ENCODE results near the gene APLP1. TPM values are rescaled to one million over a fixed set of nuclear protein-coding genes. Genes with fewer than 3 reads are reported as not detected.

Gene APLP1
- total and polyA plus RNA-seq, 7 donors = 3.6 to 11.3 (median 5.1) TPM; not detected in 2

GRCh38 chr19:35897706-35898451, 29.5 kb downstream of the APLP1 start:
- no peaks in the 10 kb centered on the region for H3K27me3 ChIP-seq
- DNase-seq = no peak
- peaks cover 0 to 26% (median 22%) of the 10 kb centered on the region in 4 donors for H3K4me1 ChIP-seq
- no peak for TF ChIP-seq EP300 (IDR thresholded peaks at IDR 0.05)
- no peak for TF ChIP-seq POLR2AphosphoS5 (IDR thresholded peaks at IDR 0.05)
- TF ChIP-seq POLR2A (IDR thresholded peaks at IDR 0.05) = no peak
- no peak for TF ChIP-seq CTCF (IDR thresholded peaks at IDR 0.05)
- H3K36me3 ChIP-seq = peaks cover 0 to 50% (median 22%) of the 10 kb centered on the region in 4 donors
- intact Hi-C loops (cut with DNase I) = loop anchor here (5.0 kb wide), 2 partner anchors 121 to 251 kb away; partner anchors contain the start of genes ARHGAP33 and COX6B1
- 89 to 90% methylated on average over 13 of the region's 13 CpGs for WGBS, 2 donors
- H3K9me3 ChIP-seq = no peaks in the 10 kb centered on the region
- H3K4me3 ChIP-seq = peak overlapping the region; percentile 54 to 74 (median 62)
- peak overlapping the region; percentile 82 to 95 (median 90) for H3K27ac ChIP-seq

GRCh38 chr19:35898499-35898809, 30.1 kb downstream of the APLP1 start:
- Histone ChIP-seq H3K36me3 (peaks cover 0 to 44% (median 21%) of the 10 kb centered on the region in 4 donors), H3K4me3 (peak overlapping the region; percentile 54 to 74 (median 62)), H3K9me3 (no peaks in the 10 kb centered on the region), H3K27ac (peak overlapping the region; percentile 82 to 95 (median 90)), H3K4me1 (peaks cover 0 to 31% (median 24%) of the 10 kb centered on the region in 4 donors), H3K27me3 (no peaks in the 10 kb centered on the region)
- whole genome bisulfite sequencing, 2 donors = 6 to 7% methylated on average over 17 of the region's 17 CpGs
- DNase-seq = no peak
- TF ChIP-seq POLR2A (IDR thresholded peaks at IDR 0.05) = no peak
- TF ChIP-seq CTCF (IDR thresholded peaks at IDR 0.05) = no peak
- TF ChIP-seq EP300 (IDR thresholded peaks at IDR 0.05) = no peak
- no peak for TF ChIP-seq POLR2AphosphoS5 (IDR thresholded peaks at IDR 0.05)
- intact Hi-C loops (cut with DNase I) = loop anchor here (5.0 kb wide), 2 partner anchors 121 to 251 kb away; partner anchors contain the start of genes ARHGAP33 and COX6B1

- WGBS, 2 donors = 0 to 1% methylated on average over 43 of the region's 43 CpGs
- peak; percentile 92 for DNase-seq
- intact Hi-C loops (cut with DNase I) = loop anchor here (1.0 to 5.0 kb wide), 3 partner anchors 32 to 252 kb away; partner anchors contain the start of genes ARHGAP33 and COX6B1
- no peaks in the 10 kb centered on the region for H3K9me3 ChIP-seq
- TF ChIP-seq POLR2AphosphoS5 (IDR thresholded peaks at IDR 0.05) (peak; percentile 78 to 92 (median 84)), POLR2A (IDR thresholded peaks at IDR 0.05) (peak in 1 of 2 donors; percentile 64), CTCF (IDR thresholded peaks at IDR 0.05) (no peak), EP300 (IDR thresholded peaks at IDR 0.05) (peak in 2 of 4 donors; percentile 7 to 78)
- peaks cover 0 to 34% (median 25%) of the 10 kb centered on the region in 4 donors for H3K4me1 ChIP-seq
- no peaks in the 10 kb centered on the region for H3K27me3 ChIP-seq
- H3K36me3 ChIP-seq = peaks cover 0 to 32% (median 16%) of the 10 kb centered on the region in 4 donors
- peak overlapping the region; percentile 54 to 74 (median 62) for H3K4me3 ChIP-seq
- peak overlapping the region; percentile 82 to 95 (median 90) for H3K27ac ChIP-seq
Observed at GRCh38 chr19:35899547-35900214, 31.3 kb downstream of the APLP1 start.

- Histone ChIP-seq H3K4me1 (peaks cover 0 to 38% (median 27%) of the 10 kb centered on the region in 4 donors), H3K27ac (peak overlapping the region; percentile 82 to 95 (median 90))
- WGBS, 2 donors = 51 to 70% methylated on average over 2 of the region's 2 CpGs
Observed at GRCh38 chr19:35901055-35901644, 32.8 kb downstream of the APLP1 start.

More at GRCh38 chr19:35901055-35901644, 32.8 kb downstream of the APLP1 start:
- no peaks in the 10 kb centered on the region for H3K27me3 ChIP-seq
- no peak for DNase-seq
- H3K36me3 ChIP-seq = peaks cover 0 to 17% (median 5%) of the 10 kb centered on the region in 4 donors
- TF ChIP-seq POLR2AphosphoS5 (IDR thresholded peaks at IDR 0.05) (no peak), POLR2A (IDR thresholded peaks at IDR 0.05) (no peak)
- no peaks in the 10 kb centered on the region for H3K9me3 ChIP-seq
- peak overlapping the region in 2 of 4 donors; percentile 64 to 74 for H3K4me3 ChIP-seq
- intact Hi-C loops (cut with DNase I) = no loop called here

Measured in sigmoid colon (tissue), 7 donors.